Gastrocnemius medialis (tissue), 4 donors: Measurements from ENCODE around the gene SPEG.

Source experiments
- CTCF ChIP-seq, 5 experiments: fragments of 450-650 bp in 3 of 5; fragments of 200-600 bp in 2 of 5; sonication (generic) in 2 of 5; IDR thresholded peaks in 4 of 5; conservative IDR thresholded peaks in 1 of 5; 1 replicate in 4 of 5; 2 replicates in 1 of 5; pipeline ENCODE4 v1.5.1; 2016 to 2019; ENCODE audit warnings: antibody characterized with exemption in 5 of 5, mild to moderate bottlenecking in 3 of 5, moderate library complexity in 3 of 5
- POLR2A ChIP-seq, 2 donors: fragments of 450-650 bp; IDR thresholded peaks; one replicate each; pipeline ENCODE4 v1.6.1; 2017; ENCODE audit warnings: antibody characterized with exemption in 2 of 2, mild to moderate bottlenecking in 2 of 2, moderate library complexity in 2 of 2

- TF ChIP-seq CTCF (IDR thresholded peaks at IDR 0.05 in 4 of 5, conservative IDR thresholded peaks at IDR 0.05 in 1 of 5) (no peak), POLR2A (IDR thresholded peaks at IDR 0.05) (no peak)
Measured at GRCh38 chr2:219408204-219408603, 26.4 kb upstream of the SPEG start.
